ENCODE results near the gene SCARF2. TPM values are rescaled to one million over a fixed set of nuclear protein-coding genes. Genes with fewer than 3 reads are reported as not detected.
"Not testable (repeated sequence)": the region's sequence is repeated elsewhere in the genome, so short reads cannot be mapped to it uniquely, and the experiment has no call there.

The SCARF2 gene
- total and polyA plus RNA-seq, 2 of the 13 experiments (the other 11 are each of a cell fraction or from before 2014, with no cell fraction given), result 3.3 to 6.2 TPM

GRCh38 chr22:20376281-20376680, 61.3 kb downstream of the SCARF2 start:
- H3K79me2 ChIP-seq (ENCODE audit: insufficient read depth, low read length); ATAC-seq; H3K4me3 ChIP-seq (replicated peaks in 1 of 3; ENCODE audit: insufficient read depth in 1 of 3, low read depth in 2 of 3, low read length in 3 of 3); H2AFZ ChIP-seq (ENCODE audit: low read length); H3K9me3 ChIP-seq (ENCODE audit: low read length); H3K9ac ChIP-seq (ENCODE audit: insufficient read depth, low read depth, low read length); H3K4me1 ChIP-seq (ENCODE audit: insufficient read depth, low read length); FAIRE-seq; DNase-seq (ENCODE audit: low spot score); POLR2A ChIA-PET; in situ Hi-C loops (cut with HindIII; ENCODE audit: extremely low pct_ligation_motif_present, low pct_unique_long_range_greater_than_20kb); H3K36me3 ChIP-seq (replicated peaks in 1 of 2; ENCODE audit: control insufficient read depth in 1 of 2, insufficient read depth in 2 of 2, low read length in 2 of 2); CTCF ChIA-PET (ENCODE audit: low intra/inter-chr PET ratio, low total read pairs); H3K27ac ChIP-seq (ENCODE audit: extremely low read length, insufficient read depth, low read length); H3K4me2 ChIP-seq (ENCODE audit: low read depth, low read length); H4K20me1 ChIP-seq (ENCODE audit: insufficient read depth, low read length); intact Hi-C loops (cut with micrococcal nuclease; ENCODE audit: unreplicated experiment); BruUV-seq (replicated peaks): not testable (repeated sequence)
- WGBS (ENCODE audit: low lambda C conversion rate), result 52% methylated on average over 8 of the region's 8 CpGs
- peaks cover 0 to 13% of the 10 kb centered on the region in 2 experiments; a peak in 2 of 5 replicates for H3K27me3 ChIP-seq (ENCODE audit: control insufficient read depth in 1 of 2, insufficient read depth in 2 of 2, low read length in 2 of 2)

Small RNA genes within 50 kb of the gene (small RNA-seq; reads per million reads assigned to genes)
- 0 reads per million in 3 experiments for gene RF00019 (ENCODE audit: insufficient read depth in 2 of 3, insufficient read length in 3 of 3, low read depth in 2 of 3, low replicate concordance in 1 of 3)
- 0 reads per million in 3 experiments for gene RN7SL812P (ENCODE audit: insufficient read depth in 2 of 3, insufficient read length in 3 of 3, low read depth in 2 of 3, low replicate concordance in 1 of 3)
- gene RNU6-225P (ENCODE audit: insufficient read depth in 2 of 3, insufficient read length in 3 of 3, low read depth in 2 of 3, low replicate concordance in 1 of 3), result 0 reads per million in 3 experiments
- gene RNY1P9 (ENCODE audit: insufficient read depth in 2 of 3, insufficient read length in 3 of 3, low read depth in 2 of 3, low replicate concordance in 1 of 3), result 0 reads per million in 3 experiments

Other genes starting within 250 kb of the SCARF2 start
- gene RTN4R, start 169.5 kb downstream of the SCARF2 start, total RNA-seq (2016; rRNA removed; fragmentation: Illumina TruSeq; extraction: Trizol), result 0.11 and 0.22 TPM in 2 replicates
- 0.54 and 0.77 TPM in 2 replicates for gene RTN4R, start 169.5 kb downstream of the SCARF2 start, polyA plus RNA-seq (2011; rRNA removed)
- 28.6 and 35.3 TPM in 2 replicates for gene DGCR6L, start 117.8 kb downstream of the SCARF2 start, total RNA-seq (2016; rRNA removed; fragmentation: Illumina TruSeq; extraction: Trizol)
- 17.5 and 21.0 TPM in 2 replicates for gene DGCR6L, start 117.8 kb downstream of the SCARF2 start, polyA plus RNA-seq (2011; rRNA removed)
- 7.4 and 9.1 TPM in 2 replicates for gene ZNF74, start 43.7 kb downstream of the SCARF2 start, total RNA-seq (2016; rRNA removed; fragmentation: Illumina TruSeq; extraction: Trizol)
- 6.3 and 8.0 TPM in 2 replicates for gene ZNF74, start 43.7 kb downstream of the SCARF2 start, polyA plus RNA-seq (2011; rRNA removed)
- 11.3 and 14.8 TPM in 2 replicates for gene KLHL22, start 58.0 kb upstream of the SCARF2 start, total RNA-seq (2016; rRNA removed; fragmentation: Illumina TruSeq; extraction: Trizol)
- 10.9 and 15.8 TPM in 2 replicates for gene KLHL22, start 58.0 kb upstream of the SCARF2 start, polyA plus RNA-seq (2011; rRNA removed)
- 9.8 and 14.3 TPM in 2 replicates for gene MED15, start 69.8 kb upstream of the SCARF2 start, total RNA-seq (2016; rRNA removed; fragmentation: Illumina TruSeq; extraction: Trizol)
- gene MED15, start 69.8 kb upstream of the SCARF2 start, polyA plus RNA-seq (2011; rRNA removed), result 27.0 and 31.0 TPM in 2 replicates

Data from HepG2 (cell line).